B cell (primary cell): ENCODE measurements around the gene MYO1G. TPM values are rescaled to one million over a fixed set of nuclear protein-coding genes. Genes with fewer than 3 reads are reported as not detected.

Experiments
- ATAC-seq: fragments of 200-7000 bp; cut with Tn5 transposase; one replicate; pipeline ENCODE4 v1.10.0; 2021; ENCODE audit warnings: low read depth, mild to moderate bottlenecking, moderate number of reproducible peaks, moderate library complexity
- CTCF ChIA-PET: fragments of 350-600 bp; sonication (Branson Sonifier 250); formaldehyde crosslinking; loops from one replicate; lab custom pipeline; 2021; ENCODE audit warnings: antibody characterized with exemption, inconsistent platforms; lab: Charles Lee
- POLR2A ChIA-PET: fragments of 350-600 bp; sonication (Branson Sonifier 250); formaldehyde crosslinking; loops from one replicate; lab custom pipeline; 2021; ENCODE audit warnings: antibody characterized with exemption; lab: Charles Lee
- DNase-seq: peaks from one replicate; pipeline ENCODE4 v3.0.0; 2013
- H2AFZ ChIP-seq: 2 replicates; pipeline ENCODE4 v1.6.1; 2012; ENCODE audit warnings: mild to moderate bottlenecking, low read depth, low read length; ENCODE audit not compliant: insufficient read depth, poor library complexity, severe bottlenecking
- H3K27ac ChIP-seq, 2 donors: 1 replicate in 1 of 2; 2 replicates in 1 of 2; pipeline ENCODE4 v1.5.1; 2012 to 2013; ENCODE audit warnings: low read length in 2 of 2, mild to moderate bottlenecking in 2 of 2, moderate library complexity in 1 of 2
- H3K27me3 ChIP-seq, 4 experiments: fragments of 200-600 bp in 1 of 4; sonication (generic) in 1 of 4; replicated peaks in 1 of 4; 1 replicate in 2 of 4; 2 replicates in 2 of 4; pipeline versions ENCODE4 v1.6.1 to v1.7.0; 2013 to 2016; ENCODE audit warnings: low read length in 3 of 4, mild to moderate bottlenecking in 2 of 4, mixed read lengths in 1 of 4, moderate library complexity in 1 of 4; ENCODE audit not compliant: insufficient read depth in 4 of 4, control insufficient read depth in 3 of 4; ENCODE audit errors: control extremely low read depth in 1 of 4
- H3K36me3 ChIP-seq, 2 experiments: replicated peaks in 1 of 2; 1 replicate in 1 of 2; 2 replicates in 1 of 2; pipeline versions ENCODE4 v1.6.1 to v1.7.1; 2013; ENCODE audit warnings: low read length in 1 of 2; ENCODE audit not compliant: insufficient read depth in 2 of 2, control insufficient read depth in 1 of 2; ENCODE audit errors: control extremely low read depth in 1 of 2, extremely low read depth in 1 of 2
- H3K4me1 ChIP-seq, 2 donors: fragments of 200-600 bp in 1 of 2; sonication (generic) in 1 of 2; 1 replicate in 1 of 2; 2 replicates in 1 of 2; pipeline versions ENCODE4 v1.5.1 to v1.6.1; 2013 to 2017; ENCODE audit warnings: low read length in 2 of 2; ENCODE audit not compliant: control insufficient read depth in 2 of 2, insufficient read depth in 2 of 2
- H3K4me2 ChIP-seq: replicated peaks from 2 replicates; pipeline ENCODE3; 2012; ENCODE audit warnings: mild to moderate bottlenecking, low read depth, low read length; ENCODE audit not compliant: poor library complexity, severe bottlenecking
- H3K4me3 ChIP-seq, 5 experiments: fragments of 200-600 bp in 1 of 5; sonication (generic) in 1 of 5; 1 replicate in 3 of 5; 2 replicates in 2 of 5; pipeline versions ENCODE4 v1.5.1 to v1.7.0; 2011 to 2016; ENCODE audit warnings: low read length in 4 of 5, mild to moderate bottlenecking in 4 of 5, low read depth in 2 of 5, control low read depth in 1 of 5, moderate library complexity in 1 of 5; ENCODE audit not compliant: insufficient read depth in 1 of 5; ENCODE audit errors: control extremely low read depth in 1 of 5, extremely low read depth in 1 of 5
- H3K79me2 ChIP-seq: fragments of 200-600 bp; sonication (generic); one replicate; pipeline ENCODE4 v1.6.0; 2016; ENCODE audit warnings: low read length; ENCODE audit not compliant: control insufficient read depth, insufficient read depth
- H3K9ac ChIP-seq: fragments of 200-600 bp; sonication (generic); 2 replicates; pipeline ENCODE4 v1.6.1; 2017; ENCODE audit warnings: mild to moderate bottlenecking, low read length, moderate library complexity
- H3K9me3 ChIP-seq, 3 donors: one replicate each; pipeline versions ENCODE4 v1.6.1 to v1.7.1; 2013; ENCODE audit warnings: low read length in 2 of 3; ENCODE audit not compliant: control insufficient read depth in 2 of 3, insufficient read depth in 1 of 3; ENCODE audit errors: control extremely low read depth in 1 of 3
- H4K20me1 ChIP-seq: 2 replicates; pipeline ENCODE4 v1.6.0; 2012; ENCODE audit warnings: mild to moderate bottlenecking, low read length; ENCODE audit not compliant: insufficient read depth, control insufficient read depth, poor library complexity, severe bottlenecking
- H3K27ac Mint-ChIP-seq: one replicate; pipeline ENCODE4 v1.8.0; 2021; ENCODE audit warnings: mixed read lengths
- H3K27me3 Mint-ChIP-seq: one replicate; pipeline ENCODE4 v1.8.0; 2021; ENCODE audit warnings: mixed read lengths
- H3K4me1 Mint-ChIP-seq: one replicate; pipeline ENCODE4 v1.8.0; 2021; ENCODE audit warnings: mixed read lengths
- H3K4me3 Mint-ChIP-seq: one replicate; pipeline ENCODE4 v1.8.0; 2021; ENCODE audit warnings: mixed read lengths
- H3K9me3 Mint-ChIP-seq: one replicate; pipeline ENCODE4 v1.8.0; 2022; ENCODE audit warnings: mixed read lengths; ENCODE audit not compliant: insufficient read depth
- EZH2 ChIP-seq: IDR thresholded peaks from 2 replicates; pipeline ENCODE4 v1.6.1; 2012; ENCODE audit warnings: borderline replicate concordance, low read depth, mild to moderate bottlenecking, moderate library complexity, low read length; ENCODE audit not compliant: insufficient read depth, poor library complexity, severe bottlenecking
- WGBS: methylation state at CpG from one replicate; pipeline ENCODE4 v1.1.5; 2013; ENCODE audit warnings: missing lambda C conversion rate; ENCODE audit not compliant: insufficient coverage; 5-methylcytosine and 5-hydroxymethylcytosine counted together
- intact Hi-C: fragments of 100-400 bp; cut with micrococcal nuclease; formaldehyde crosslinking; loops from one replicate; pipeline ENCODE4 v1.10.0; 2022
- polyA plus RNA-seq: library from polyadenylated mRNA; depleted of rRNA; stranded (reverse); fragments of >200 nt; gene quantifications from 2 replicates; pipeline ENCODE4 v1.2.3, GENCODE V29; 2012
- total RNA-seq, 2 donors: library from RNA; stranded (reverse); fragments of 120-200 nt in 1 of 2; gene quantifications; 1 replicate in 1 of 2; 2 replicates in 1 of 2; pipeline versions ENCODE4 v1.2.3 to v1.2.4, GENCODE V29; 2013 to 2022
- TF ChIP-seq, protein P1 (sequence below): fragments of 200-600 bp; IDR thresholded peaks from one replicate; pipeline ENCODE4 v1.8.0; 2022; ENCODE audit warnings: antibody characterized with exemption, mild to moderate bottlenecking

The MYO1G gene
- total and polyA plus RNA-seq, 2 donors (not counting 1 experiment from before 2014, with no cell fraction given), result 104 to 239 TPM

DNA sequence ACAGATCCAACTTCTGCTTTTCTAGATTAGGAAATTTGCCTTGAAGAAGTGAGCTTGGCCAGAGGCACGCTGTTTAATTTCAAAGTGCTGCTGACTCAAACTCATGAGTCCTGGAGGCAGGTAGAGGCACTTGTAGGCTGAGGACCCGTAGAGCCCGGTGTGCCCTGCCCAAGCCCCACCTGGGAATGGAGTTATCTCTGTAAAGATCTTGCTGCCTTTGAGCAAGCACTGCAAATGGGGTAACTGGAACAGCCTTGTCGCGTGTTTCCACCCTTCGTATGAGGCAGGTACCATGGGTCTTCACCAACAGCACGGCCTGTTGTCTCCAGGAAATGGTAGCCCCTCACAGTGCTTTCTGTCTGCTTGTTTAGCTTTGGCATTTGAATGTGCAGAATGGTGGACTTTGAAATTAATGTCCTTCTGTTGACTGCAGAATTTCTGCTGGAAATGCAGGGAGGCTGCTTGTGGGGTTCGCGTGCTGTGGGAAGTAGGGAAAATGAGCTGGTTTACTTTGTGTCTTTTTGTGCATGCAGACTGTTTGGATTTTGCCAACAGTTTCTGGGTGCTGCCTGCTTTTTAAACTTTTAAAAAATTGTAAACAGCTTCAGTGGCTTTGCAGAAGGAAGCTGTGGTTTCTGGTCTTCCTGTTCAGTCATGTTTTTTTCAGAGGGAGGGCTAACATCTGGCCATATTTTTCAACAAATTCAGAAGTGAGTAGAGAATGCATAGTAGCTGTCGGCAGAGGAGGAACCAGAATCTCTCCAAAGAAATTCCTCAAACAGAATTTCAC lies 48.4 kb upstream of the MYO1G start:
- H3K4me1 Mint-ChIP-seq, result peaks cover 57% of the 10 kb centered on the region
- H3K9me3 Mint-ChIP-seq, result no peaks in the 10 kb centered on the region
- ChIA-PET POLR2A (interaction anchor here (0.6 to 4.6 kb wide), 20 partner anchors 8 to 445 kb away, joined by 3 to 77 read pairs (median 4); partner anchors contain the start of genes CCM2, MYO1G and TBRG4), CTCF (interaction anchor here (0.8 to 4.8 kb wide), 10 partner anchors 9 to 277 kb away, joined by 3 to 40 read pairs (median 8); partner anchors contain the start of genes MYO1G and TBRG4)
- peak; percentile 73 for ATAC-seq
- H3K4me3 ChIP-seq, result peak overlapping the region; percentile 77 to 99 (median 83)
- peak; percentile 77 for DNase-seq
- no peaks in the 10 kb centered on the region for H3K27me3 ChIP-seq
- H3K4me3 Mint-ChIP-seq, result peak overlapping the region; percentile 85
- peaks cover 92% of the 10 kb centered on the region for H3K79me2 ChIP-seq
- no peaks in the 10 kb centered on the region for H3K27me3 Mint-ChIP-seq
- intact Hi-C loops, result loop anchor here (1.0 to 10.0 kb wide), 8 partner anchors 26 to 982 kb away; partner anchors contain the start of genes DBNL, H2AZ2, TBRG4 and TMED4
- WGBS, result 0% methylated on average over 9 of the region's 10 CpGs
- no peak for TF ChIP-seq EZH2
- TF ChIP-seq, protein P1, sequence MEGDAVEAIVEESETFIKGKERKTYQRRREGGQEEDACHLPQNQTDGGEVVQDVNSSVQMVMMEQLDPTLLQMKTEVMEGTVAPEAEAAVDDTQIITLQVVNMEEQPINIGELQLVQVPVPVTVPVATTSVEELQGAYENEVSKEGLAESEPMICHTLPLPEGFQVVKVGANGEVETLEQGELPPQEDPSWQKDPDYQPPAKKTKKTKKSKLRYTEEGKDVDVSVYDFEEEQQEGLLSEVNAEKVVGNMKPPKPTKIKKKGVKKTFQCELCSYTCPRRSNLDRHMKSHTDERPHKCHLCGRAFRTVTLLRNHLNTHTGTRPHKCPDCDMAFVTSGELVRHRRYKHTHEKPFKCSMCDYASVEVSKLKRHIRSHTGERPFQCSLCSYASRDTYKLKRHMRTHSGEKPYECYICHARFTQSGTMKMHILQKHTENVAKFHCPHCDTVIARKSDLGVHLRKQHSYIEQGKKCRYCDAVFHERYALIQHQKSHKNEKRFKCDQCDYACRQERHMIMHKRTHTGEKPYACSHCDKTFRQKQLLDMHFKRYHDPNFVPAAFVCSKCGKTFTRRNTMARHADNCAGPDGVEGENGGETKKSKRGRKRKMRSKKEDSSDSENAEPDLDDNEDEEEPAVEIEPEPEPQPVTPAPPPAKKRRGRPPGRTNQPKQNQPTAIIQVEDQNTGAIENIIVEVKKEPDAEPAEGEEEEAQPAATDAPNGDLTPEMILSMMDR, result no peak
- no peaks in the 10 kb centered on the region for H3K9me3 ChIP-seq
- H4K20me1 ChIP-seq, result peaks cover 34% of the 10 kb centered on the region
- peak overlapping the region; percentile 79 for H3K27ac Mint-ChIP-seq
- H3K36me3 ChIP-seq, result peaks cover 0 to 21% of the 10 kb centered on the region in 2 experiments
- H3K4me2 ChIP-seq, result peak overlapping the region; percentile 88
- H3K4me1 ChIP-seq, result peaks cover 39 to 56% of the 10 kb centered on the region in 2 donors
- H2AFZ ChIP-seq, result peak overlapping the region; percentile 18
- peak overlapping the region; percentile 76 to 83 for H3K27ac ChIP-seq
- peak overlapping the region; percentile 75 for H3K9ac ChIP-seq
